GM12872 (cell line): ENCODE measurements around the gene RNF34.

Experiments used
- CTCF ChIP-seq: IDR thresholded peaks from 3 replicates; pipeline ENCODE4 v1.5.1; 2011; ENCODE audit warnings: low read depth, mild to moderate bottlenecking, low read length, moderate library complexity; ENCODE audit not compliant: insufficient read depth

The RNF34 gene

GRCh38 chr12:121423253-121423652 lies 23.3 kb downstream of the RNF34 start:
- TF ChIP-seq CTCF = no peak

- no peak for TF ChIP-seq CTCF
These were observed 24.0 kb downstream of the RNF34 start for GRCh38 chr12:121423682-121424623.

- TF ChIP-seq CTCF = no peak
These were observed 24.7 kb downstream of the RNF34 start for GRCh38 chr12:121424624-121424975.

- TF ChIP-seq CTCF = no peak
These were observed 27.7 kb downstream of the RNF34 start for GRCh38 chr12:121427556-121428050.

- TF ChIP-seq CTCF = no peak
These were observed 29.0 kb downstream of the RNF34 start for GRCh38 chr12:121428883-121429282.

- TF ChIP-seq CTCF = no peak
These were observed 31.0 kb downstream of the RNF34 start for GRCh38 chr12:121430833-121431415.

- no peak for TF ChIP-seq CTCF
These were observed 33.0 kb downstream of the RNF34 start for GRCh38 chr12:121432740-121433480.
